Measurements from ENCODE around the gene C1orf21. TPM values are rescaled to one million over a fixed set of nuclear protein-coding genes. Genes with fewer than 3 reads are reported as not detected.
A peak's percentile ranks its signal among the peaks of the same experiment; 100 is the strongest.

C1orf21 gene
- total and polyA plus RNA-seq, 2 of the 4 experiments (the other 2 are of a cell fraction): 6.4 to 9.9 TPM

DNA sequence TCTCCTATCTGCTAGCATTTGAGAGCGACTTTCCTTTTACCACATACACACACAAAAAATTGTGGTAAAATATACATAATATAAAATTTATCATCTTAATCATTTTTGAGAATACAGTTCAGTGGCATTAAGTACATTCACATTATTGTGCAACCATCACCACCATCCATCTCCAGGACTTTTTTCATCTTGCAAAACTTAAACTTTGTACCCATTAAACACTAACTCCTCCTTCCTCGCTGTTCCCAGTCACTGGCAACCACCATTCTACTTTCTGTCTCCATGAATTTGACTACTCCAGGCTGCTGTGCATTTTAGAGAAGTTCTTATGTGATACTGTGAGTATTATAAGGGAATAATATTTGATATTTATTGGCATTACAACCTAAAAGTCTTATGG, 181.3 kb downstream of the C1orf21 start:
- intact Hi-C loops (cut with micrococcal nuclease): no loop called here
- Histone ChIP-seq H3K4me1 (ENCODE audit: control insufficient read depth, insufficient read depth, low read length) (no peaks in the 10 kb centered on the region), H3K4me3 (ENCODE audit: insufficient read depth, low read depth, low read length) (no peak overlapping the region), H3K18ac (ENCODE audit: low read depth, low read length) (no peak overlapping the region), H2BK5ac (ENCODE audit: low read depth, low read length, poor library complexity, severe bottlenecking) (no peak overlapping the region), H4K5ac (ENCODE audit: low read depth, low read length) (no peak overlapping the region), H4K20me1 (ENCODE audit: insufficient read depth, low read length) (no peaks in the 10 kb centered on the region), H2AFZ (replicated peaks; ENCODE audit: low read length, poor library complexity) (no peak overlapping the region), H3K23ac (ENCODE audit: low read depth, low read length) (no peak overlapping the region), H2BK15ac (ENCODE audit: low read depth, low read length) (no peak overlapping the region), H3K36me3 (ENCODE audit: control insufficient read depth, insufficient read depth, low read length) (no peaks in the 10 kb centered on the region), H3K9me3 (ENCODE audit: control insufficient read depth, insufficient read depth, low read length) (no peaks in the 10 kb centered on the region), H2AK5ac (ENCODE audit: low read depth, low read length) (no peak overlapping the region), H4K8ac (ENCODE audit: low read depth in 2 of 2, low read length in 2 of 2) (no peak overlapping the region), H2BK20ac (ENCODE audit: low read depth, low read length) (no peak overlapping the region), H3K4ac (ENCODE audit: low read depth, low read length) (no peak overlapping the region), H3K79me1 (ENCODE audit: low read depth in 1 of 2, low read length in 2 of 2) (peaks cover 0 to 3% of the 10 kb centered on the region in 2 experiments; a peak in 1 of 4 replicates), H3K14ac (replicated peaks; ENCODE audit: low read depth, low read length) (no peak overlapping the region), H4K91ac (ENCODE audit: insufficient read depth, low read depth, low read length) (no peak overlapping the region), H3K9ac (ENCODE audit: low read depth, low read length) (no peak overlapping the region), H3K27me3 (ENCODE audit: control insufficient read depth, insufficient read depth, low read length) (no peaks in the 10 kb centered on the region), H3K4me2 (ENCODE audit: low read depth, low read length) (no peak overlapping the region), H2BK120ac (ENCODE audit: low read depth, low read length) (no peak overlapping the region), H3K56ac (ENCODE audit: extremely low read depth, insufficient read depth, low read length) (no peak overlapping the region), H3K27ac (ENCODE audit: insufficient read depth, low read length) (no peak overlapping the region), H2AK9ac (replicated peaks; ENCODE audit: low read depth, low read length, poor library complexity) (no peak overlapping the region), H3K9me1 (ENCODE audit: insufficient read depth, low read length) (peaks cover 6% of the 10 kb centered on the region; the same call in 1 of the 2 replicates)
- POLR2A ChIA-PET (ENCODE audit: unreplicated experiment): interaction anchor here (0.6 kb wide), 1 partner anchor 181 kb away, joined by 14 read pairs; the partner anchor contains the start of gene C1orf21
- BruUV-seq (replicated peaks): no TSS peak
- ATAC-seq (ENCODE audit: low read depth): no peak
- in situ Hi-C loops (cut with MboI; ENCODE audit: low sequenced_read_pairs): loop anchor here (25.0 kb wide), 1 partner anchor 481 kb away; no protein-coding TSS in a partner anchor
- no CpG with 5 or more reads among the region's 2 CpGs for WGBS, 2 experiments (ENCODE audit: extremely low coverage in 2 of 2, insufficient read length in 1 of 2)
- CTCF ChIA-PET: interaction anchor here (1.4 kb wide), 1 partner anchor 326 kb away, joined by 5 read pairs; no protein-coding TSS in a partner anchor
- dilution Hi-C loops (cut with HindIII; ENCODE audit: low sequenced_read_pairs, unreplicated experiment): no loop called here
- TF ChIP-seq MAFK (IDR thresholded peaks at IDR 0.05; ENCODE audit: low read depth, low read length): no peak
- TF ChIP-seq CEBPB (IDR thresholded peaks at IDR 0.05; ENCODE audit: low read depth, low read length): 0 out of 2 replicates have a peak, but pooled peaks have one; percentile 46
- no peak for DNase-seq
